PC-3 (cell line): Measurements from ENCODE around the gene COL13A1. TPM values are rescaled to one million over a fixed set of nuclear protein-coding genes. Genes with fewer than 3 reads are reported as not detected.

Experiments
- ATAC-seq: fragments of 200-7000 bp; cut with Tn5 transposase; 2 replicates; pipeline ENCODE4 v1.9.1; 2020; ENCODE audit warnings: mild to moderate bottlenecking, moderate library complexity
- BruUV-seq: library from RNA; stranded (reverse); fragments of 400-500 nt; replicated peaks from 2 replicates; lab custom pipeline; 2021; lab: Mats Ljungman, UMichigan
- CTCF ChIA-PET: fragments of 300-600 bp; sonication (Branson Sonifier 250); formaldehyde crosslinking; loops from one replicate; lab custom pipeline; 2022; ENCODE audit warnings: antibody characterized with exemption; lab: Charles Lee
- POLR2A ChIA-PET: fragments of 300-600 bp; sonication (Branson Sonifier 250); formaldehyde crosslinking; loops from one replicate; lab custom pipeline; 2022; ENCODE audit warnings: antibody characterized with exemption; ENCODE audit not compliant: unreplicated experiment; lab: Charles Lee
- DNase-seq: peaks from one replicate; pipeline ENCODE4 v3.0.0-alpha.2; 2015
- H2AFZ ChIP-seq: fragments of 300-600 bp; sonication (generic); 2 replicates; pipeline ENCODE4 v1.6.0; 2016; ENCODE audit warnings: antibody characterized with exemption, low read length
- H3F3A ChIP-seq: fragments of 300-600 bp; sonication (generic); one replicate; pipeline ENCODE4 v1.6.0; 2017; ENCODE audit warnings: antibody characterized with exemption, low read length, control low read depth, mild to moderate bottlenecking; ENCODE audit not compliant: unreplicated experiment
- H3K27ac ChIP-seq: fragments of 300-600 bp; sonication (generic); 2 replicates; pipeline ENCODE4 v1.5.1; 2016; ENCODE audit warnings: mild to moderate bottlenecking, low read length
- H3K27me3 ChIP-seq: fragments of 300-600 bp; sonication (generic); 2 replicates; pipeline ENCODE4 v1.6.1; 2016; ENCODE audit warnings: low read length, mixed read lengths
- H3K36me3 ChIP-seq: fragments of 300-600 bp; sonication (generic); 2 replicates; pipeline ENCODE4 v1.6.1; 2016; ENCODE audit warnings: low read depth, mixed run types, low read length, mixed read lengths
- H3K4me1 ChIP-seq: fragments of 300-600 bp; sonication (generic); 2 replicates; pipeline ENCODE4 v1.5.1; 2016; ENCODE audit warnings: low read length; ENCODE audit not compliant: insufficient read depth
- H3K4me2 ChIP-seq: fragments of 300-600 bp; sonication (generic); 2 replicates; pipeline ENCODE4 v1.6.0; 2016; ENCODE audit warnings: low read length
- H3K4me3 ChIP-seq: fragments of 300-600 bp; sonication (generic); 2 replicates; pipeline ENCODE4 v1.5.1; 2016; ENCODE audit warnings: mild to moderate bottlenecking, low read length, mixed read lengths
- H3K79me2 ChIP-seq: fragments of 300-600 bp; sonication (generic); 2 replicates; pipeline ENCODE4 v1.6.1; 2017; ENCODE audit warnings: low read length, mixed read lengths
- H3K9ac ChIP-seq: fragments of 300-600 bp; sonication (generic); 2 replicates; pipeline ENCODE4 v1.6.0; 2016; ENCODE audit warnings: mild to moderate bottlenecking, low read length
- H3K9me2 ChIP-seq: fragments of 300-600 bp; sonication (generic); replicated peaks from 2 replicates; pipeline ENCODE4 v1.6.1; 2016; ENCODE audit warnings: mixed run types, low read length, mixed read lengths
- H3K9me3 ChIP-seq: fragments of 300-600 bp; sonication (generic); 2 replicates; pipeline ENCODE4 v1.6.1; 2016; ENCODE audit warnings: low read length, mixed read lengths
- H4K20me1 ChIP-seq: fragments of 300-600 bp; sonication (generic); 2 replicates; pipeline ENCODE4 v1.6.1; 2016; ENCODE audit warnings: low read length, mixed read lengths
- EZH2 ChIP-seq: fragments of 300-600 bp; sonication (generic); IDR thresholded peaks from one replicate; pipeline ENCODE4 v1.6.1; 2017; ENCODE audit warnings: antibody characterized with exemption, mild to moderate bottlenecking, low read length; ENCODE audit not compliant: unreplicated experiment
- EZH2phosphoT487 ChIP-seq: fragments of 300-600 bp; sonication (generic); IDR thresholded peaks from 2 replicates; pipeline ENCODE4 v1.6.1; 2018; ENCODE audit warnings: mild to moderate bottlenecking, antibody characterized with exemption, low read length, borderline replicate concordance
- intact Hi-C: fragments of 100-400 bp; cut with micrococcal nuclease; formaldehyde crosslinking; loops from 2 replicates; pipeline ENCODE4 v1.9.0; 2023
- total RNA-seq: library from RNA; depleted of rRNA; stranded (reverse); fragments of >200 nt; gene quantifications from 2 replicates; pipeline ENCODE4 v1.2.3, GENCODE V29; 2014
- TF ChIP-seq, protein P1 (sequence below): fragments of 300-600 bp; sonication (generic); conservative IDR thresholded peaks from 2 replicates; pipeline ENCODE4 v1.5.1; 2017; ENCODE audit warnings: antibody characterized with exemption, low read depth, mild to moderate bottlenecking, low read length

Gene COL13A1
- total RNA-seq, 1 experiment from 2014 or later = 201 TPM

GRCh38 chr10:69879634-69880257, 78.0 kb downstream of the COL13A1 start:
- Histone ChIP-seq H3K9me2 (no peaks in the 10 kb centered on the region), H3K9ac (no peak overlapping the region), H4K20me1 (no peaks in the 10 kb centered on the region), H3K9me3 (no peaks in the 10 kb centered on the region), H3K4me3 (no peak overlapping the region), H3K79me2 (0 out of 2 replicates have a peak, but pooled peaks cover 3% of the 10 kb centered on the region), H3K4me2 (no peak overlapping the region), H3F3A (no peaks in the 10 kb centered on the region), H3K4me1 (peaks cover 8% of the 10 kb centered on the region), H3K36me3 (peaks cover 28% of the 10 kb centered on the region), H3K27ac (no peak overlapping the region), H2AFZ (no peak overlapping the region), H3K27me3 (no peaks in the 10 kb centered on the region)
- DNase-seq (no peak), ATAC-seq (no peak)
- no TSS peak for BruUV-seq
- POLR2A ChIA-PET = no interaction called here
- TF ChIP-seq, protein P1, sequence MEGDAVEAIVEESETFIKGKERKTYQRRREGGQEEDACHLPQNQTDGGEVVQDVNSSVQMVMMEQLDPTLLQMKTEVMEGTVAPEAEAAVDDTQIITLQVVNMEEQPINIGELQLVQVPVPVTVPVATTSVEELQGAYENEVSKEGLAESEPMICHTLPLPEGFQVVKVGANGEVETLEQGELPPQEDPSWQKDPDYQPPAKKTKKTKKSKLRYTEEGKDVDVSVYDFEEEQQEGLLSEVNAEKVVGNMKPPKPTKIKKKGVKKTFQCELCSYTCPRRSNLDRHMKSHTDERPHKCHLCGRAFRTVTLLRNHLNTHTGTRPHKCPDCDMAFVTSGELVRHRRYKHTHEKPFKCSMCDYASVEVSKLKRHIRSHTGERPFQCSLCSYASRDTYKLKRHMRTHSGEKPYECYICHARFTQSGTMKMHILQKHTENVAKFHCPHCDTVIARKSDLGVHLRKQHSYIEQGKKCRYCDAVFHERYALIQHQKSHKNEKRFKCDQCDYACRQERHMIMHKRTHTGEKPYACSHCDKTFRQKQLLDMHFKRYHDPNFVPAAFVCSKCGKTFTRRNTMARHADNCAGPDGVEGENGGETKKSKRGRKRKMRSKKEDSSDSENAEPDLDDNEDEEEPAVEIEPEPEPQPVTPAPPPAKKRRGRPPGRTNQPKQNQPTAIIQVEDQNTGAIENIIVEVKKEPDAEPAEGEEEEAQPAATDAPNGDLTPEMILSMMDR = no peak
- TF ChIP-seq EZH2phosphoT487 = no peak
- CTCF ChIA-PET = no interaction called here
- intact Hi-C loops = no loop called here

DNA sequence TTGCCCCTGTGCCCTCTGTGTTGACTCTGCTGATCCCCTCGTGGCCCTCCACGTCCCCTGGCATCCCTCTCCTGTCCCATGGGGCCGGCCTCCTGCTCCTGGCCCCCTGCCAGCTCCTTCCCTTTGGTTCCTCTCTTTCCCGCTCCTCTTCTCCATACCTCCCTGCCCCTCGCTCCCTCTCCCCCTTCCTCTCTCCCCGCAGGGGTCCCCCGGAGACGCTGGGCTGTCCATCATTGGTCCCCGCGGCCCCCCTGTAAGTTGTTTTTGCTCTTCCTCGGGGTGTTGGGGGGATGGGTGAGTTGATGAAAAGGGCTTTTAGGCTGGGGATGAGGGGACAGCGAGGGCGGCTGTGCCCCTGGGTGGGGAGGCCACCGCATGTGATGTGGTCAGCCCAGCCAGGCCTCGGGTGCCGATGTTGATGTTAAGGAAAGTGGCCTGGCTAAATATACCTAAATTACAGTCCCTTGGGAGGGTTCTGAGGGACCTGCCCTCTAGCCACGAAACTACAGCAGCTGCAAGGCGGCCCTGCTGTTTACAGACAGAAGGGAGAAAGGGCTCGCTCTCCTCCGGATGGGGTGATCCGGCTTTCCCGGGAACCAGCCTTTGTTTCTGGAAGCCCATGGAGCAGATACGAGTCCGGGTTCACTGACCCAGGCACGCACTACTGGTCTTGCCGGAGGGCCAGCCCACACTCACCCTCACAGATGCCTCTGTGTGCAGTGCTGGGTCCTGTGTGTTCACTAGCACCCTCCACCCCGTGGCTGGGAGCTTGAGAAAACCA, 78.8 kb downstream of the COL13A1 start:
- Histone ChIP-seq H4K20me1 (no peaks in the 10 kb centered on the region), H3K9me2 (no peaks in the 10 kb centered on the region), H3F3A (no peaks in the 10 kb centered on the region), H3K27me3 (no peaks in the 10 kb centered on the region), H3K27ac (no peak overlapping the region), H3K4me2 (no peak overlapping the region), H3K4me3 (no peak overlapping the region), H2AFZ (no peak overlapping the region), H3K9me3 (no peaks in the 10 kb centered on the region), H3K36me3 (peaks cover 21% of the 10 kb centered on the region; the same call in 1 of the 2 replicates), H3K4me1 (peaks cover under 1% of the 10 kb centered on the region; the same call in 1 of the 2 replicates), H3K9ac (no peak overlapping the region), H3K79me2 (0 out of 2 replicates have a peak, but pooled peaks cover under 1% of the 10 kb centered on the region)
- intact Hi-C loops = no loop called here
- TF ChIP-seq EZH2 (no peak), EZH2phosphoT487 (no peak)
- TF ChIP-seq, protein P1 = no peak
- CTCF ChIA-PET = no interaction called here
- POLR2A ChIA-PET = no interaction called here
- no peak for DNase-seq
- no TSS peak for BruUV-seq
- ATAC-seq = no peak

DNA sequence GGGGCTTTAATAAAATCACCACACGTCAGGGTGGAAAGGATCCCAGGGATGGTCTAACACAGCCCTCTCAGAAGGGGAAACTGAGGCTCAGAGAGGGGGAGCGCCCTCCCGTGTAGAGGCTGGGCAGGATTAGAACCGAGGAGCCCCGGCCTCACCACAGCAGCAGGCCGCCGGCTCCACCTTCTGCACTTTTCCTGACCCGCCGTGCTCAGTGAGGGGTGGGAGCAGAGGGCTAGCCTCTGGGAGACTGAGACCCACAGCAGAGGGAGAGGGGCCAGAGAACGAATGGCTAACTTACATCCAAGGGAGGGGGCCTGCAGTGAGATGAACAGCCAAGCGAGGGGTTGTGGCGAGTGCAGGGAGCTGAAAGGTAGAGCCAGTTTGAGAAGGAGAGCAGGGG, 79.5 kb downstream of the COL13A1 start:
- no peak overlapping the region for H3K27ac ChIP-seq
- no peaks in the 10 kb centered on the region for H3F3A ChIP-seq
- no peaks in the 10 kb centered on the region for H3K4me1 ChIP-seq
- DNase-seq = no peak
- no peak overlapping the region for H3K9ac ChIP-seq
- H3K36me3 ChIP-seq = peaks cover 18% of the 10 kb centered on the region; the same call in 1 of the 2 replicates
- H2AFZ ChIP-seq = no peak overlapping the region
- ChIA-PET CTCF (no interaction called here), POLR2A (no interaction called here)
- TF ChIP-seq EZH2phosphoT487 (no peak), EZH2 (no peak)
- TF ChIP-seq, protein P1 = no peak
- no peaks in the 10 kb centered on the region for H4K20me1 ChIP-seq
- no peaks in the 10 kb centered on the region for H3K79me2 ChIP-seq
- H3K4me2 ChIP-seq = no peak overlapping the region
- H3K4me3 ChIP-seq = no peak overlapping the region
- intact Hi-C loops = no loop called here
- no peaks in the 10 kb centered on the region for H3K27me3 ChIP-seq
- no TSS peak for BruUV-seq
- no peak for ATAC-seq
- no peaks in the 10 kb centered on the region for H3K9me3 ChIP-seq
- no peaks in the 10 kb centered on the region for H3K9me2 ChIP-seq
